Fibroblast of the aortic adventitia (primary cell): ENCODE measurements around the gene PEX11B. TPM values are rescaled to one million over a fixed set of nuclear protein-coding genes. Genes with fewer than 3 reads are reported as not detected.

Experiments
- DNase-seq: peaks from one replicate; pipeline ENCODE4 v3.0.0-alpha.2; 2010; ENCODE audit warnings: low read depth
- H3K4me3 ChIP-seq: 2 replicates; pipeline ENCODE4 v1.5.1; 2011; ENCODE audit warnings: low read depth, mild to moderate bottlenecking, control low read depth, low read length, moderate library complexity
- CTCF ChIP-seq: IDR thresholded peaks from 2 replicates; pipeline ENCODE4 v1.5.1; 2011; ENCODE audit warnings: mild to moderate bottlenecking, low read length, control low read depth, inconsistent platforms; ENCODE audit not compliant: insufficient read depth
- total RNA-seq: library from RNA; depleted of rRNA; stranded (reverse); fragments of >200 nt; gene quantifications from 2 replicates; pipeline ENCODE4 v1.2.3, GENCODE V29; 2012; ENCODE audit warnings: low replicate concordance

PEX11B gene
- 26.8 and 33.4 TPM in 2 replicates for total RNA-seq

- H3K4me3 ChIP-seq = peak within 1 kb of the TSS; percentile 97
- TF ChIP-seq CTCF = no peak
- DNase-seq = peak; percentile 88
Measured at GRCh38 chr1:145918144-145918991, at the start of gene PEX11B. Gene PEX11B (minus strand): TSS chr1:145918717. CDS start chr1:145918688, 29 bp downstream.

GRCh38 chr1:145967288-145967687, 48.8 kb upstream of the PEX11B start:
- TF ChIP-seq CTCF = no peak
- DNase-seq = no peak
- H3K4me3 ChIP-seq = no peak overlapping the region

GRCh38 chr1:145965119-145965744, 46.7 kb upstream of the PEX11B start:
- no peak for TF ChIP-seq CTCF
- peak overlapping the region; percentile 85 for H3K4me3 ChIP-seq
- DNase-seq = no peak

GRCh38 chr1:145964328-145965118, 46.0 kb upstream of the PEX11B start, which contains the start of the genes ANKRD34A and POLR3GL:
Gene ANKRD34A (minus strand): TSS chr1:145964575. CDS start chr1:145961759, 2,816 bp downstream.
Gene POLR3GL (plus strand): TSS chr1:145964690. CDS start chr1:145974866, 10,176 bp downstream.
- peak; percentile 4 for TF ChIP-seq CTCF
- DNase-seq = peak; percentile 90
- peak within 1 kb of the TSS; percentile 85 for H3K4me3 ChIP-seq

- H3K4me3 ChIP-seq = peak overlapping the region; percentile 85
- DNase-seq = peak; percentile 55
- no peak for TF ChIP-seq CTCF
Measured at GRCh38 chr1:145963265-145964019, 44.9 kb upstream of the PEX11B start.
